Right lobe of liver (tissue), 6 donors: ENCODE results near the gene B4GALT1. TPM values are rescaled to one million over a fixed set of nuclear protein-coding genes. Genes with fewer than 3 reads are reported as not detected.

ENCODE experiments used
- ATAC-seq, 4 donors: fragments of 200-7000 bp; cut with Tn5 transposase; one replicate each; pipeline ENCODE4 v1.9.1; 2020; ENCODE audit warnings: mild to moderate bottlenecking in 4 of 4, moderate library complexity in 4 of 4
- DNase-seq, 3 donors: peaks; one replicate each; pipeline ENCODE4 v3.0.0-alpha.2; 2020
- H3K27ac ChIP-seq, 3 donors: fragments of 200-600 bp; one replicate each; pipeline ENCODE4 v1.8.0; 2022
- H3K27me3 ChIP-seq, 2 donors: fragments of 200-600 bp; one replicate each; pipeline ENCODE4 v1.8.0; 2022
- H3K36me3 ChIP-seq, 4 donors: fragments of 200-600 bp; sonication (generic) in 1 of 4; one replicate each; pipeline versions ENCODE4 v1.5.1 to v1.8.0; 2017 to 2022; ENCODE audit warnings: control low read depth in 1 of 4
- H3K4me1 ChIP-seq, 4 donors: fragments of 200-600 bp; sonication (generic) in 1 of 4; one replicate each; pipeline versions ENCODE4 v1.5.1 to v1.8.0; 2017 to 2022; ENCODE audit warnings: control low read depth in 1 of 4
- H3K4me3 ChIP-seq, 3 donors: fragments of 200-600 bp; one replicate each; pipeline ENCODE4 v1.8.0; 2022
- H3K9me3 ChIP-seq, 4 donors: fragments of 200-600 bp; sonication (generic) in 1 of 4; one replicate each; pipeline versions ENCODE4 v1.5.1 to v1.8.0; 2017 to 2022; ENCODE audit warnings: control low read depth in 1 of 4
- CTCF ChIP-seq, 4 donors: fragments of 200-600 bp in 3 of 4; fragments of 450-650 bp in 1 of 4; IDR thresholded peaks; one replicate each; pipeline versions ENCODE4 v1.5.1 to v1.8.0; 2016 to 2022; ENCODE audit warnings: antibody characterized with exemption in 4 of 4, mild to moderate bottlenecking in 2 of 4
- POLR2A ChIP-seq: fragments of 450-650 bp; IDR thresholded peaks from one replicate; pipeline ENCODE4 v1.6.1; 2017; ENCODE audit warnings: antibody characterized with exemption, mild to moderate bottlenecking
- WGBS: methylation state at CpG from one replicate; pipeline ENCODE4 v1.1.6; 2018; ENCODE audit warnings: low coverage, low lambda C conversion rate; ENCODE audit not compliant: insufficient coverage; ENCODE audit errors: missing lambda C conversion rate; 5-methylcytosine and 5-hydroxymethylcytosine counted together
- intact Hi-C, 2 donors: fragments of 100-400 bp; cut with DNase I; formaldehyde crosslinking; loops; one replicate each; pipeline versions ENCODE4 v1.11.2 to v1.14.1; 2022
- total RNA-seq, 6 experiments: library from RNA; depleted of rRNA in 2 of 6; stranded (reverse); fragments of >200 nt in 2 of 6; fragmentation: NEBNext Ultra II Directional in 3 of 6; extraction: Animal tissue kit (Norgen Biotek cat#: 25700) in 3 of 6; gene quantifications; one replicate each; pipeline versions ENCODE4 v1.1.0 to v1.2.4, GENCODE V29; 2016 to 2023
- donor health status: DM: no; HTN: yes; CAD: no.
- donor health status: DM: no; HTN: no; CAD: no.
- donor health status: DM: no; HTN: no; CAD: no.
- donor health status: DM: no; HTN: yes; CAD: no.
- donor health status: DM: no; HTN: yes; CAD: no.

B4GALT1 gene
- total RNA-seq, 6 experiments from 2014 or later = 48.5 to 145 (median 79.5) TPM

- TF ChIP-seq POLR2A (no peak), CTCF (IDR thresholded peaks at IDR 0.05) (no peak)
- H3K27ac ChIP-seq = no peak overlapping the region
- intact Hi-C loops = no loop called here
- WGBS = 20% methylated on average over 5 of the region's 5 CpGs
- no peak for DNase-seq
- ATAC-seq = no peak
- H3K36me3 ChIP-seq = no peaks in the 10 kb centered on the region
- no peaks in the 10 kb centered on the region for H3K9me3 ChIP-seq
- peaks cover 0 to 81% (median 26%) of the 10 kb centered on the region in 4 donors for H3K4me1 ChIP-seq
- no peaks in the 10 kb centered on the region for H3K27me3 ChIP-seq
- H3K4me3 ChIP-seq = no peak overlapping the region
These were observed 13.5 kb downstream of the B4GALT1 start for GRCh38 chr9:33153666-33154065.

GRCh38 chr9:33153001-33153400 is 14.1 kb downstream of the B4GALT1 start:
- Histone ChIP-seq H3K27ac (no peak overlapping the region), H3K4me3 (no peak overlapping the region), H3K27me3 (no peaks in the 10 kb centered on the region), H3K9me3 (no peaks in the 10 kb centered on the region), H3K4me1 (peaks cover 0 to 79% (median 21%) of the 10 kb centered on the region in 4 donors), H3K36me3 (no peaks in the 10 kb centered on the region)
- WGBS = 50% methylated on average over 2 of the region's 2 CpGs
- ATAC-seq = no peak
- intact Hi-C loops = no loop called here
- TF ChIP-seq POLR2A (no peak), CTCF (IDR thresholded peaks at IDR 0.05) (no peak)
- DNase-seq = no peak

- Histone ChIP-seq H3K36me3 (no peaks in the 10 kb centered on the region), H3K4me1 (peaks cover 0 to 82% (median 18%) of the 10 kb centered on the region in 4 donors), H3K9me3 (no peaks in the 10 kb centered on the region), H3K4me3 (no peak overlapping the region), H3K27ac (peak overlapping the region in 2 of 3 donors; percentile 11 to 51), H3K27me3 (no peaks in the 10 kb centered on the region)
- no peak for DNase-seq
- TF ChIP-seq CTCF (IDR thresholded peaks at IDR 0.05) (no peak), POLR2A (no peak)
- 51% methylated on average over 2 of the region's 2 CpGs for WGBS
- no peak for ATAC-seq
- intact Hi-C loops = no loop called here
These were observed 15.5 kb downstream of the B4GALT1 start for GRCh38 chr9:33151601-33152000.

- ATAC-seq (peak; percentile 68 to 76 (median 72)), DNase-seq (peak in 2 of 3 donors; percentile 51 to 62)
- Histone ChIP-seq H3K9me3 (no peaks in the 10 kb centered on the region), H3K27me3 (no peaks in the 10 kb centered on the region), H3K27ac (peak overlapping the region in 2 of 3 donors; percentile 11 to 51), H3K4me1 (peaks cover 0 to 85% (median 20%) of the 10 kb centered on the region in 4 donors), H3K4me3 (no peak overlapping the region), H3K36me3 (no peaks in the 10 kb centered on the region)
- WGBS = 21% methylated on average over 5 of the region's 5 CpGs
- TF ChIP-seq POLR2A (no peak), CTCF (IDR thresholded peaks at IDR 0.05) (no peak)
- intact Hi-C loops = no loop called here
These were observed 16.1 kb downstream of the B4GALT1 start for GRCh38 chr9:33151007-33151557.
